GM10847 (cell line): ENCODE measurements around the gene FAM3C.

Experiments used
- POLR2A ChIP-seq: IDR thresholded peaks from 2 replicates; pipeline ENCODE4 v1.6.1; 2011; ENCODE audit not compliant: insufficient read length; ENCODE audit errors: extremely low read depth

Gene FAM3C

DNA sequence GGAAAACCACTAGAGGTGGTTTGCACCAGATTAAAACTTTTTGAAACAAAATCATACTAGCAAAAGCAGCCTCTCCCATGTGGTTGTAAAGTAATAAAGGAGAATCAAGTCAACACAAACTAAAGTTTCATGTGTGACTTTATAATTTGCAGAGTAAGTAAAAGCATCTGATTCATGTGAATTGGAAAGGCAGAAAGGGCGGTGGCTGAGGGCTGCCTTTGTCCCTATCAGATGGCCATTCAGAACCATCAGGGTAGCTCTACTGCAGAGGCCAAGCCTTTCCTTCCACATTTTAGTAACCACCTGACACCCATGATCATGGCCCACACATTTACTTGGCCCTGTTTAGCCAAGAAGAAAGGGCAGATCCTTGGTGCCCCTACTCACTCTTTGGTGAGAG lies 51.6 kb downstream of the FAM3C start:
- TF ChIP-seq POLR2A: no peak

- TF ChIP-seq POLR2A: no peak
Observed at GRCh38 chr7:121344093-121344492, 52.0 kb downstream of the FAM3C start.

GRCh38 chr7:121343302-121343701 lies 52.8 kb downstream of the FAM3C start:
- no peak for TF ChIP-seq POLR2A

DNA sequence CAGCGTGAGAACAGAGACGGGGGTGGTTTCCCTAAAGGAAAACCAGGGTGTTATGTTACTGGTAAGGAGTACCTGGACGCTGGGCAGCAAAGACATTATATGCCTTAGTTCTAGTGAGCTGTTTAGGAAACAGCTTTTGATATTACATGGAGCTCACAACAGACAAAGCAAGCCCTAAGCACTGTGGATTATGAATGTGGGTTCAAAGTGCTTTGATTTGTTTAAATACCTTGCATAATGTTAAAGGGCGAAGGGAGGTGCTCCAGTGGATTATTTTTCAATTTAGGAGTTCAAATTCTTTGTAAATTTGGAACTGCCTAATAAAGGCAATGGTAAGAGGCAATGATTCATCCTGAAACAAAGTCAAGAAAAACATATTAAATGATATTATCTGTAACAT lies 53.5 kb downstream of the FAM3C start:
- TF ChIP-seq POLR2A: no peak

DNA sequence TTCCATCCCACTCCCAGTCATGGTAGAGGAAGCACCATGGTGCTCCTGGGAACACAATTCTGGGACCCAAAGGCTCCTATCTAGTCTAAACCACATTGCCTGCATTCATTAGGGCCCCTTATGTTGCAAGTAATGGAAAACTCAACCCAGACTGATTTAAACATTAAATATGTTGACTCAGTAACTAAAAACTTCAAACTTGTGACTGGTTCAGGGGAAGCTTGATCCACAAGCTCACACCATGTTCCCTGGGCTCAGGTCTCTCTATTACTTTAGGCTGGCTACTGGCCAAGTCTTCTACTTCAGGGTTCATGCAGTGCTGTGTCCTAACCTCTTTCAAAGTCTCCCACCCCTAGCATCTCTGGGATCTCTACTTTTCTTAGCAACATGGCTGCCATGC lies 54.2 kb downstream of the FAM3C start:
- TF ChIP-seq POLR2A: no peak

DNA sequence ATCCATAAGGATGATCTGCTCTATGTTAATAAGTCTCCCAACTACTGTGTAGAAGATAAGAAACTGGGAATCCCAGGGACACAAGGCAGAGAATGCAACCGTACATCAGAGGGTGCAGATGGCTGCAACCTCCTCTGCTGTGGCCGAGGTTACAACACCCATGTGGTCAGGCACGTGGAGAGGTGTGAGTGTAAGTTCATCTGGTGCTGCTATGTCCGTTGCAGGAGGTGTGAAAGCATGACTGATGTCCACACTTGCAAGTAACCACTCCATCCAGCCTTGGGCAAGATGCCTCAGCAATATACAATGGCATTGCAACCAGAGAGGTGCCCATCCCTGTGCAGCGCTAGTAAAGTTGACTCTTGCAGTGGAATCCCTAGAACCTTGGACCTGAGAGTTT lies 57.0 kb downstream of the FAM3C start:
- TF ChIP-seq POLR2A: no peak

DNA sequence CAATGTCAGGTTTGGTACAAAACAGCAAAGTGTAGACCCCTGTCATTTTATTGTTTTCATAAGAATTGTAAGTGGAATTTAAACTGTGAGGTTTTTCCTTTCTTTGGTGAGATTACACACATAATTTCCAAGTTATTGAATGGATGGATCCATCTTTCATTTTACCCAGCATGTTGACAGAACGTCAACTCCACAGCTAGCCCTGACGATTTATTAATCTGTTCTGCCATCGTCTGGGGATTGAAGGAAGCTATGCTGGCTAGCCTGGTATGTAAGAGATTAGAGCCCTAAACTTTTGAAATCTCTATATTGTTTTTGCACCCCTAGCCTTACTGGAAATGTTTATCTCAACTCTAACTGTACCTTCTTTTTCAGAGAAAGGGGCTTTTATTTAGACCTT lies 58.7 kb downstream of the FAM3C start:
- no peak for TF ChIP-seq POLR2A

- no peak for TF ChIP-seq POLR2A
Observed at GRCh38 chr7:121336579-121336978, 59.5 kb downstream of the FAM3C start.

- TF ChIP-seq POLR2A: no peak
Observed at GRCh38 chr7:121334875-121335648, 61.0 kb downstream of the FAM3C start.

- TF ChIP-seq POLR2A: no peak
Observed at GRCh38 chr7:121334376-121334775, 61.7 kb downstream of the FAM3C start.

GRCh38 chr7:121331574-121331973 lies 64.5 kb downstream of the FAM3C start:
- no peak for TF ChIP-seq POLR2A

DNA sequence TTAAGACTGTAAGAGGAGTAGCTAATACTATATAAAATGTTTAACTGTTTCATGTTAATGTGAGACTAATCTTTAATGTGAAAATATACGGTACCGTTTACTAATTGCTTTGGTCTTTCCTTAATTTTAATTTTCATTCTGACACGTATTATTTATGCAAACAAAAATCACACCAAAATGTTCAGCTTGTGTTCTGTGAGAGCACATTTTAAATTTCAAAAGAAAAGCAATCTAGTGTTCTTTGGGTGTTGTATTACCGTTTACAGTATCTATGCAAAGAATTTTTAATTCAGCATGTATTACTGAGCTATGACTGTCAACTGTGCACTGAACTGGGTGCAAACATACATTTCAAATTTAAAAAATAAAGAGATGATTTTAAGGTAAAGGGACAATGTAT lies 65.1 kb downstream of the FAM3C start:
- TF ChIP-seq POLR2A: no peak

GRCh38 chr7:121330053-121330833 lies 65.9 kb downstream of the FAM3C start:
- no peak for TF ChIP-seq POLR2A

DNA sequence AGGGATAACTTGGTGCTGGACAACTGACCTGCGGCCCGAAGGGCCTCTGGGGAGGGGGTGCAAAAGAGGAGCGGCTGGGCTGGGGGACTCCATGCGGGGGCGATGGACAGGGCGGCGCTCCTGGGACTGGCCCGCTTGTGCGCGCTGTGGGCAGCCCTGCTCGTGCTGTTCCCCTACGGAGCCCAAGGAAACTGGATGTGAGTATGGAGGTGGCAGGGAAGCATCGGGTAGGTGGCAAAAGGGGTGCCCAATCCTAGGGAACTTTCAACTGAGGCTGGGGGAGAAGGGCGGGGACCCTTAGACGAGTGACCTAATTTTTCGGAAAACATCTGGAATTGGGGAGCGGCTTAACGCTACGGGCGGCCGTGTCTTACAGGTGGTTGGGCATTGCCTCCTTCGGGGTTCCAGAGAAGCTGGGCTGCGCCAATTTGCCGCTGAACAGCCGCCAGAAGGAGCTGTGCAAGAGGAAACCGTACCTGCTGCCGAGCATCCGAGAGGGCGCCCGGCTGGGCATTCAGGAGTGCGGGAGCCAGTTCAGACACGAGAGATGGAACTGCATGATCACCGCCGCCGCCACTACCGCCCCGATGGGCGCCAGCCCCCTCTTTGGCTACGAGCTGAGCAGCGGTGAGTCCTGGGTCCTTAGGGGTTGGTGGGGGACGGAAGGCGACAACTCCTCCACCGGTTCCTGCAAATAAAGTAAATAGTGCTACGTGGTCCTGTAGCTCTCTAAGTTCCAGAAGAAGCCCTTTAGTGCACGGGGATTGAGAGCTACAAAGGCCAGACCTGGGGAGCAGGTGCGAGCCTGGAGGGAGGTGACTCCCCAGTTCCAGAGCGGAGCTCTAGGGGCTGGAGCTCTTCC lies 66.7 kb downstream of the FAM3C start:
- no peak for TF ChIP-seq POLR2A

GRCh38 chr7:121328508-121329190 lies 67.5 kb downstream of the FAM3C start, which contains the start of gene WNT16:
TSS of gene WNT16 (plus strand) at chr7:121329000. CDS start at chr7:121329293, 293 bp downstream.
- TF ChIP-seq POLR2A: no peak
